Activated naive CD8-positive, alpha-beta T cell (primary cell): ENCODE data around the gene MAZ.
A peak's percentile ranks its signal among the peaks of the same experiment; 100 is the strongest.

Experiments
- H3K27ac Mint-ChIP-seq: one replicate; pipeline ENCODE4 v1.8.0; 2021; ENCODE audit warnings: mixed read lengths
- H3K27me3 Mint-ChIP-seq: one replicate; pipeline ENCODE4 v1.8.0; 2021; ENCODE audit warnings: mixed read lengths
- H3K36me3 Mint-ChIP-seq: one replicate; pipeline ENCODE4 v1.8.0; 2021; ENCODE audit warnings: mixed read lengths
- H3K4me1 Mint-ChIP-seq: one replicate; pipeline ENCODE4 v1.8.0; 2021; ENCODE audit warnings: low read depth, mixed read lengths
- H3K4me3 Mint-ChIP-seq: one replicate; pipeline ENCODE4 v1.8.0; 2021; ENCODE audit warnings: mild to moderate bottlenecking, mixed read lengths
- H3K9me3 Mint-ChIP-seq: one replicate; pipeline ENCODE4 v1.8.0; 2021; ENCODE audit warnings: low read depth, mixed read lengths

The MAZ gene

DNA sequence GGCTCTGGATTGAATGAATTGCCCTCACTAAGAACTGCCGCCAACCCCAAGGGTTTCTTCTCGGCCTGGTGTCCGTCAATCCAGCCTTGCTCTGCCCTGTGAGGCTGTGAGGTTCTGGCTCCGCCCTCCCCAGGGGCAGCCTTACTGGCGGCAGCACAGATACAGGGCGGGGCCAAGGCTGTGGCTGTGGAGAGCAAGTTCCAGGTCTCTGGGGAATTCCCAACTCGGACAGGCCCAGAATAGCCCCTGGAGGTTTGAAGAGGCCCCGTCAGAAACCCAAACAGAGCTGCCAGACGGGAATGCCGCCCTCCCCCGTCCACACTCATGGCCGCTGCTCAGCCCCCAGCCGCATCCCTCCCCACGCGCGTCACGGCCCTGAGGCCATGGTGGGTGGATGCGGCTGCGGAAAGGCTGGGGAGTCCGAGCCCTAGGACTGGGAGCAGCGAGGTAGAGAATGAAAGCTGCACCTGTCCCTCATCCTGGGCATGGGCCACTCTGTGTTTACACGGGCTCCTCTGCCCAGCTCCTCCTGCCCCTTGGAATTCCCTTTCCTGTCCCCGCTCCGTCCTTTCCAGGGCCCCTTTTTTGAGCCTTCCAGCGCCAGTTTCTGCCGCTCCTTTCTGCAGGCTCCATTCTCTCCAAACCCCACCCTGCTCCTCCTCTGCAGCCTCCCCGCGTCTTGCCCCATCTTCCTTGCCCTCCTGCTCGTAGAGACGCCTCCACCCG lies 5.0 kb downstream of the MAZ start:
- peak overlapping the region; percentile 90 for H3K27ac Mint-ChIP-seq
- H3K9me3 Mint-ChIP-seq, result no peaks in the 10 kb centered on the region
- H3K4me3 Mint-ChIP-seq, result peak overlapping the region; percentile 93
- peaks cover 44% of the 10 kb centered on the region for H3K4me1 Mint-ChIP-seq
- H3K27me3 Mint-ChIP-seq, result no peaks in the 10 kb centered on the region
- H3K36me3 Mint-ChIP-seq, result peaks cover 7% of the 10 kb centered on the region

DNA sequence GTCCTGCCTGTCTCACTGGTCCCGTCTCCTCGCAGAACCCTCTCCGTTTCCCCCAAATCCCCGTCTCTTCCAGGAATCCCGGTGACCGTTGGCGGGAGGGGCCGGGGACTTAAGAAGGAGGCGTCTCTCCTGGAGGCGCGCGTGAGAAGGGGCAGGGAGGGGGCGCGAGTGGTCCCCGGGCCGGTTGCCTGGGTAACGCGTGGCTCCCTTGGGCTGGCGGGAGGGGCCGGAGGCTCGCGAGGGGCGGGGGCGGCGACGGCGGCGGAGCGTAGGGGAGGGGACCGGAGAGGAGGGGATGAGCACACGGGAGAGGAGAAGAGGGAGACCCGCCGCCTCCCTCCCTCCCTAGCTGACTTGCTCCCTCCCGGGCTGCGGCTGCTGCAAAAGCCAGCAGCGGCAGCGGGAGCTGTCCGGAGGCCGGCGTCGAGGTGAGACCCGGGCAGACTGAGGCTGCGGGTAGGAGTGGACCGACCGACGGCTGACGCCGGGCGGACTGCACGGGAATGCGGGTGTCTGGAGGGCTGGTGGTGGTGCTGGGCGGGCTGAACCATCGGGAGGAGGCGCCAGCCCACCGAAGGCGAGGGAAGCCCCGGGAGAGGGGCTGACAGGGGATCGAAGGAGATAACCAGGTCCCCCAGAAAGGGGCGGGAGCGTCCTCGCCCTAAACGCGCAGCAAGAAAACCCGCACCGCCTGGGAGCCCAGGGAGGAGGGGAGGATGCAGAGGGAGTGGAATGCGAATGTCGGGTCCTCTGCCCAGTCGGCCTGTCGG lies 5.8 kb downstream of the MAZ start, which contains the start of gene PRRT2:
PRRT2 (plus strand) TSS at position 298 of the 770 bp plus-strand sequence. CDS start 862 bp downstream, outside the sequence.
- H3K27ac Mint-ChIP-seq, result peak within 1 kb of the TSS; percentile 90
- H3K4me3 Mint-ChIP-seq, result peak within 1 kb of the TSS; percentile 93
- H3K27me3 Mint-ChIP-seq, result no peaks in the 10 kb centered on the region
- no peaks in the 10 kb centered on the region for H3K9me3 Mint-ChIP-seq
- H3K4me1 Mint-ChIP-seq, result peaks cover 48% of the 10 kb centered on the region
- H3K36me3 Mint-ChIP-seq, result peaks cover 7% of the 10 kb centered on the region

DNA sequence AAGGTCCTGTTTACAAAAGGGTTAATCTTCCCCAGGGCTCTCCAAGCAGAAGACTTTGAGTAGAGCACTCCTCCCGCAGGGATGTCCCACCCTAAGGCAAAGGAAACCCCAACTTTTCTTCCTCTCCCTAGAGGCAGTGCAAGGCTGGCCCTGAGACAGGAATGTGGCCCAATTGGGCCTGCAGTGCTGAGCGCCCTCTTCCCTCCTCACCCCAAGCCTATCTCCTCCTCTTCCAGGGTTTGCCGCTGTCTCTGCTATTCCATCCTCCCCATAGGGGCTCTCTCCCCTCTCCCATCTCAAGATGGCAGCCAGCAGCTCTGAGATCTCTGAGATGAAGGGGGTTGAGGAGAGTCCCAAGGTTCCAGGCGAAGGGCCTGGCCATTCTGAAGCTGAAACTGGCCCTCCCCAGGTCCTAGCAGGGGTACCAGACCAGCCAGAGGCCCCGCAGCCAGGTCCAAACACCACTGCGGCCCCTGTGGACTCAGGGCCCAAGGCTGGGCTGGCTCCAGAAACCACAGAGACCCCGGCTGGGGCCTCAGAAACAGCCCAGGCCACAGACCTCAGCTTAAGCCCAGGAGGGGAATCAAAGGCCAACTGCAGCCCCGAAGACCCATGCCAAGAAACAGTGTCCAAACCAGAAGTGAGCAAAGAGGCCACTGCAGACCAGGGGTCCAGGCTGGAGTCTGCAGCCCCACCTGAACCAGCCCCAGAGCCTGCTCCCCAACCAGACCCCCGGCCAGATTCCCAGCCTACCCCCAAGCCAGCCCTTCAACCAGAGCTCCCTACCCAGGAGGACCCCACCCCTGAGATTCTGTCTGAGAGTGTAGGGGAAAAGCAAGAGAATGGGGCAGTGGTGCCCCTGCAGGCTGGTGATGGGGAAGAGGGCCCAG lies 6.7 kb downstream of the MAZ start:
- Mint-ChIP-seq H3K27ac (no peak overlapping the region), H3K9me3 (no peaks in the 10 kb centered on the region), H3K4me1 (peaks cover 50% of the 10 kb centered on the region), H3K4me3 (peak overlapping the region; percentile 65), H3K27me3 (no peaks in the 10 kb centered on the region), H3K36me3 (peaks cover 7% of the 10 kb centered on the region)

DNA sequence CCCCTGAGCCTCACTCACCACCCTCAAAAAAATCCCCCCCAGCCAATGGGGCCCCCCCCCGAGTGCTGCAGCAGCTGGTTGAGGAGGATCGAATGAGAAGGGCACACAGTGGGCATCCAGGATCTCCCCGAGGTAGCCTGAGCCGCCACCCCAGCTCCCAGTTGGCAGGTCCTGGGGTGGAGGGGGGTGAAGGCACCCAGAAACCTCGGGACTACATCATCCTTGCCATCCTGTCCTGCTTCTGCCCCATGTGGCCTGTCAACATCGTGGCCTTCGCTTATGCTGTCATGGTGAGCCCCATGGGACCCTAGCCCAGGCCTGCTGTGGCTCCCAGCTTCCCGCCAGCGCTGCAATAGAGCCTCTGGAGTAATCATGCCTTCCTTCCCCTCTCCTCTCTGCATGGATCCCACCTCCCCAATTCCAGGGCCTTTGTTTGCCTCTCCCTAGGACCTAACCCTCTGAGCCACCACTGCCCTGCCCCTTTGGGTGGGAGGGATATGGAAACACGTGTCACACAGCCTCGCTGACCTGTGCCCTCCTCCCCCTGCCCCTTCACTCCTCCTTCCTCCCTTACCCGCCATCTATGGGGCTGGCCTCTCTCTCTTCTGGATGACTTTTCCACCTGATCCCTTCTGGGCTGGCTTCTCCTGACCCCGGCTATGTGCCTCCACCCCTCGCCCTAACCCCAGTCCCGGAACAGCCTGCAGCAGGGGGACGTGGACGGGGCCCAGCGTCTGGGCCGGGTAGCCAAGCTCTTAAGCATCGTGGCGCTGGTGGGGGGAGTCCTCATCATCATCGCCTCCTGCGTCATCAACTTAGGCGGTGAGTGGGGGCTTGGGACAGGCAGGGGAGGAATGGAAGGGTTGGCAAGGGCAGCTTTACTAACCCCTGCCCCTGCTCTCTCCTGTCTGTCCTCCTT lies 7.6 kb downstream of the MAZ start:
- Mint-ChIP-seq H3K27ac (no peak overlapping the region), H3K9me3 (no peaks in the 10 kb centered on the region), H3K36me3 (peaks cover 6% of the 10 kb centered on the region), H3K4me3 (no peak overlapping the region), H3K4me1 (peaks cover 50% of the 10 kb centered on the region), H3K27me3 (no peaks in the 10 kb centered on the region)

DNA sequence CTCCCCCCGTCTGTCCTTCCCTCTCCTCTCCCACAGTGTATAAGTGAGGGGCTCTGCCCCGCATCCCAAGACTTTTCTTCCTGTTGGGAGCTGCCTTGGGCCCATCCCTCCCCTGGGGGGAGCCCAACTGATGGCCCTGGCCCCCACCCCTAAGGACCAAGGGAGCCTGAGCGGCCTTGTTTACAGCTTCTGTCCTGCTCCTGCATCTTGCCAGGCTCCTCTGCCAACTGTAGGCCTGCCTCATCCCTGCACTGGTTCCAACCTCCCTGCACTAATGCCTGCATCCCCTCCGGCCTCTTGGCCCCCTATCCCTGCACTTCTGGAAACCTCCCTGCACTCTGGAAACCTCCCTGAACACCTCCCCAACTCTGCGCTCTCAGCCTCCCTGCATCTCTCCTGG lies 8.3 kb downstream of the MAZ start:
- peak overlapping the region; percentile 95 for H3K4me3 Mint-ChIP-seq
- peak overlapping the region; percentile 97 for H3K27ac Mint-ChIP-seq
- peaks cover 6% of the 10 kb centered on the region for H3K36me3 Mint-ChIP-seq
- peaks cover 53% of the 10 kb centered on the region for H3K4me1 Mint-ChIP-seq
- H3K9me3 Mint-ChIP-seq, result no peaks in the 10 kb centered on the region
- no peaks in the 10 kb centered on the region for H3K27me3 Mint-ChIP-seq

DNA sequence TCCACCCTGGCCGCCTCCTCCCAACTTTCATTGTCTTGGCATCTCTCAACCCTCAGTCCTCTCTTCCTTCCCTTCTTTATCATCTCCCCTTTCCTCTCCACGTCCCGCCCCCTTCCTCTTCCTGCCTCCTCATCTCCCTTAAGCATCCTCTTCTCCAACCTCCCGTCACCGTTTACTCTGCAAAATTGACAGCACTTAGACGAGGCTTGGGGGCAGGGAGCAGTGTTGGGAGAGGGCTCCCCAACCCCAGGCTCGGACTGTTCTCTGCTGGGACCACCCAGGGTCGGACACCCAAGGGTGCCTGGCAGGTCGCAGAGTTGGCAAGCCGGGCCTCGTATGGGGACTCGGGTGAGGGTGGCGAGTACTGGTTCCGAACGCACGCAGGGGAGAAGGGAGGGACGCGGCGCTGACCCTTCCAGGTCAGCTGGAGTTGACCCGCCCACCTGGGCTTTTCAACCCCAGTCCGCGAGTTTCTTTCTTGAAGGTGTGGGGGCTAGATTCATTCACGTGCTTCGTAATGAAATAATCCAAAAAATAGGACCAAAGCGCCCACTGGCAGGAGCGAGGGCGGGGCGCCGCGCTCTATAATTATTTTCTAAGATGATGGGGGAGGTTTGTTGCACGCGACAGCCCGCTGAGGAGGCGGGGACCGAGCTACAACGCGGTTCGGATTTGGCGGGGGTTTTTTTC lies 8.8 kb downstream of the MAZ start:
- Mint-ChIP-seq H3K9me3 (no peaks in the 10 kb centered on the region), H3K27me3 (no peaks in the 10 kb centered on the region), H3K4me3 (peak overlapping the region; percentile 95), H3K4me1 (peaks cover 55% of the 10 kb centered on the region), H3K36me3 (peaks cover 6% of the 10 kb centered on the region), H3K27ac (peak overlapping the region; percentile 97)

DNA sequence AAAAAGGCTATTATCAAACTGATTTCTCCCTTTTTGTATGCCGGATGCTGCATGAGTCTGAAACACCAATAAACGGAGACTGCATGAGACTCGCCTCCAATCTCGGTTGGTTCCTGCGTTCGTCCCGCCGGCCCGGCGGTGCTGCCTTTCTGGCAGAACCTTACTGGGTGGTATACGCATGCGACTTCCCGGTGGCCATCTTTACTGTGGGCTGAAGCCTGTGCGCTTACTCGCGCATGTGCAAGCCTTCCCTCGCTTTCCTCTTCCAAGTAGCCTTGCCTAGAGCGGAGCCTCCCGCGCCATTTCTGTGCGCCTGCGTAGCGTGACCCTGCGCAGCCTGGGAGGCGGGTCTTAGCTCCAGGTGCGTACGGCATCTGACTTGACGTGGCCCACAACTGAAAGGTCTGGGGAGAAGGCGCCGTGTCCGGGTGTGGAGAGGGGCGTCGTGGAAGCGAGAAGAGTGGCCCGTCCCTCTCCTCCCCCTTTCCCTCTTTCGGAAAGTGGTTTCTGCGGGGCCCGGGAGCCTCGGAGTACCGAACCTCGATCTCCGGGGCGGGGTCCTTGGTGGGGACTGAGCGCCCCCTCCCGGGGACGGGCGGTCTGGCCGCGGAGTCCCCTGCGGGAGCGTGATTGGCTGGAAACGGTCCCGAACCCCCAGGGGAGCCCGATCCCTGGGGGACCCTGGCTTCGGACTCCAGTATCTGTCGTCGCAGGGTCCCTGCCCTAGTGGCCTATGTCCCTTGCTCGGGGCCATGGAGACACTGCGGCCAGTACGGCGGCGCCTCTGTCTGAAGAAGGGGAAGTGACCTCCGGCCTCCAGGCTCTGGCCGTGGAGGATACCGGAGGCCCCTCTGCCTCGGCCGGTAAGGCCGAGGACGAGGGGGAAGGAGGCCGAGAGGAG lies 9.7 kb downstream of the MAZ start, which contains the start of gene PAGR1:
PAGR1 (plus strand) TSS at position 360 of the 901 bp plus-strand sequence; CDS start at position 734, 374 bp downstream.
- H3K4me1 Mint-ChIP-seq, result peaks cover 53% of the 10 kb centered on the region
- no peaks in the 10 kb centered on the region for H3K9me3 Mint-ChIP-seq

DNA sequence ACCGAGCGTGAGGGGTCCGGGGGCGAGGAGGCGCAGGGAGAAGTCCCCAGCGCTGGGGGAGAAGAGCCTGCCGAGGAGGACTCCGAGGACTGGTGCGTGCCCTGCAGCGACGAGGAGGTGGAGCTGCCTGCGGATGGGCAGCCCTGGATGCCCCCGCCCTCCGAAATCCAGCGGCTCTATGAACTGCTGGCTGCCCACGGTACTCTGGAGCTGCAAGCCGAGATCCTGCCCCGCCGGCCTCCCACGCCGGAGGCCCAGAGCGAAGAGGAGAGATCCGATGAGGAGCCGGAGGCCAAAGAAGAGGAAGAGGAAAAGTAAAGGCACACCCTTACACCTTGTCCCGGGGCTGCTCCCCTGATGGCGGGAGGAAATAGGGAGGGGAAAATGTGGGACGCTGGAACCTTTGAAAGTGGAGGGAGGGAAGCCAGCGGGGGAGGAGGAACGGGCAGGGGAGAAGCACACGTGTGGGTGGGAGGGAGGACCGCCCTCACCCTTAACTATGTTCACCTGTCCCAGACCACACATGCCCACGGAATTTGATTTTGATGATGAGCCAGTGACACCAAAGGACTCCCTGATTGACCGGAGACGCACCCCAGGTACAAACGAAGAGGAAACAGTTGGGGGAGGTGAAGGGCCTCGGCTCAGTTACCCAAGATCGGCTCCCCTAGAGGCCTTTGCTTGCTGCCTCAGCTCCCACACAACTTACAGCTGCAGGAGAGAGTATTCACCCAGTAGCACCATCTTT lies 10.5 kb downstream of the MAZ start:
- H3K4me3 Mint-ChIP-seq, result peak overlapping the region; percentile 95
- no peaks in the 10 kb centered on the region for H3K9me3 Mint-ChIP-seq
- H3K27ac Mint-ChIP-seq, result peak overlapping the region; percentile 97
- peaks cover 5% of the 10 kb centered on the region for H3K36me3 Mint-ChIP-seq
- no peaks in the 10 kb centered on the region for H3K27me3 Mint-ChIP-seq
- H3K4me1 Mint-ChIP-seq, result peaks cover 54% of the 10 kb centered on the region

More for the DNA sequence above, 9.7 kb downstream of the MAZ start, which contains the start of gene PAGR1:
- Mint-ChIP-seq H3K4me3 (peak within 1 kb of the TSS; percentile 95), H3K36me3 (peaks cover 5% of the 10 kb centered on the region), H3K27me3 (no peaks in the 10 kb centered on the region), H3K27ac (peak within 1 kb of the TSS; percentile 97)

DNA sequence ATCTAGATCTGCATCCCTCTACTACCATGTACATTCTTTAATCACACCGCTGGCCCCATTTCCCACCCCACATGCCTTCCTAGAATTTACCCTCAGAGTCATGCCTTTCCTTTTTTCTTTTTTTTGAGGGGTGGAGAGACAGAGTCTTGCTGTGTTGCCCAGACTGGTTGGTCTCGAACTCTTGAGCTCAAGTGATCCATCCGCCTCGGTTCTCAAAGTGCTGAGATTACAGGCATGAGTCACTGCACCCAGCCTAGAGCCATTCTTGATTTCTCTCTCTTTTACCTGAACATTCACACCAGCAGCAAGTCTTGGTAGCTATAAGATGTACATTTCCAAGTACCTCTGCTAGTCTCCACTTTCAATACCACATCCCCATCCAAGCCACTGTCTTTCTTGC lies 11.8 kb downstream of the MAZ start:
- peak overlapping the region; percentile 91 for H3K27ac Mint-ChIP-seq
- H3K4me1 Mint-ChIP-seq, result peaks cover 66% of the 10 kb centered on the region
- no peaks in the 10 kb centered on the region for H3K9me3 Mint-ChIP-seq
- H3K4me3 Mint-ChIP-seq, result peak overlapping the region; percentile 95
- H3K36me3 Mint-ChIP-seq, result peaks cover 5% of the 10 kb centered on the region
- H3K27me3 Mint-ChIP-seq, result no peaks in the 10 kb centered on the region

DNA sequence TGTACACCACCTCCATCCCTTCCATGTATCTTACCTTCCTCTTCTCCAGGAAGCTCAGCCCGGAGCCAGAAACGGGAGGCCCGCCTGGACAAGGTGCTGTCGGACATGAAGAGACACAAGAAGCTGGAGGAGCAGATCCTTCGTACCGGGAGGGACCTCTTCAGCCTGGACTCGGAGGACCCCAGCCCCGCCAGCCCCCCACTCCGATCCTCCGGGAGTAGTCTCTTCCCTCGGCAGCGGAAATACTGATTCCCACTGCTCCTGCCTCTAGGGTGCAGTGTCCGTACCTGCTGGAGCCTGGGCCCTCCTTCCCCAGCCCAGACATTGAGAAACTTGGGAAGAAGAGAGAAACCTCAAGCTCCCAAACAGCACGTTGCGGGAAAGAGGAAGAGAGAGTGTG lies 13.2 kb downstream of the MAZ start:
- Mint-ChIP-seq H3K27ac (peak overlapping the region; percentile 91), H3K4me1 (peaks cover 66% of the 10 kb centered on the region), H3K4me3 (peak overlapping the region; percentile 95), H3K27me3 (no peaks in the 10 kb centered on the region), H3K9me3 (no peaks in the 10 kb centered on the region), H3K36me3 (peaks cover 5% of the 10 kb centered on the region)

DNA sequence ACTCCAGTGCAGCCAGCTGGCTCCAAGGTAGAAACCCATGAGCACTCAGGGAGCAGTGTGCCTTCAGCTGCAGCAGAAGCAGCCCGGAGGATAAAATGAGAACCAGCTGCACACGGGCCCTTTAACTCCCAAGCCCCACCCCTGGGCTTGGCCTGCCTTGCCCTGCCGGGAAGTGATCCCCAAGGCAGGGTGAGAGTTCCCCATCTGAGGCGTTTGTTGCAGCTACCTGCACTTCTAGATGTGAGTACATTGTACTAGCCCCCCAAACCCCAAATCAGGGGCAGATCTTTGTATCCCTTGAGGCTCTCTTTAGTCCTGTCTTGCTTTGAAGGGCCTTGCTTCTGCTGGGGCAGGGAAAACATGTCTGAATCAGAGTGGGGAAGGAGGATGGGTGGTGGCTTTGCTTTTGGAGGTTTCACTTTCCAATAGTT lies 14.0 kb downstream of the MAZ start, which contains the start of gene MVP:
MVP (plus strand) TSS at position 192 of the 431 bp plus-strand sequence. CDS start 10,088 bp downstream, outside the sequence.
- Mint-ChIP-seq H3K27me3 (no peaks in the 10 kb centered on the region), H3K4me1 (peaks cover 66% of the 10 kb centered on the region), H3K27ac (peak within 1 kb of the TSS; percentile 91), H3K4me3 (peak within 1 kb of the TSS; percentile 95), H3K36me3 (peaks cover 5% of the 10 kb centered on the region), H3K9me3 (no peaks in the 10 kb centered on the region)
